Measurements from ENCODE around the gene GMNN.
"Not testable (repeated sequence)": the region's sequence is repeated elsewhere in the genome, so short reads cannot be mapped to it uniquely, and the experiment has no call there.

GMNN gene

GRCh38 chr6:24763578-24763977 lies 11.2 kb upstream of the GMNN start:
- DNase-seq, result no peak

GRCh38 chr6:24764833-24765828 lies 9.6 kb upstream of the GMNN start:
- not testable (repeated sequence) for DNase-seq

- not testable (repeated sequence) for DNase-seq
Observed at GRCh38 chr6:24765968-24766367, 8.8 kb upstream of the GMNN start.

- DNase-seq, result no peak
Observed at GRCh38 chr6:24766680-24767462, 7.9 kb upstream of the GMNN start.

GRCh38 chr6:24768361-24768760 lies 6.4 kb upstream of the GMNN start:
- DNase-seq, result no peak

- no peak for DNase-seq
Observed at GRCh38 chr6:24775520-24776058, 852 bp downstream of the GMNN start.

- DNase-seq, result no peak
Observed at GRCh38 chr6:24777227-24777626, 2.5 kb downstream of the GMNN start.

GRCh38 chr6:24778121-24778520 lies 3.4 kb downstream of the GMNN start:
- DNase-seq, result no peak

GRCh38 chr6:24778878-24779277 lies 4.1 kb downstream of the GMNN start:
- no peak for DNase-seq

- no peak for DNase-seq
Observed at GRCh38 chr6:24779416-24780016, 4.8 kb downstream of the GMNN start.

GRCh38 chr6:24780206-24780605 lies 5.5 kb downstream of the GMNN start:
- DNase-seq, result no peak

GRCh38 chr6:24788031-24788665 lies 13.4 kb downstream of the GMNN start:
- no peak for DNase-seq

- no peak for DNase-seq
Observed at GRCh38 chr6:24795106-24795505, 20.4 kb downstream of the GMNN start.

- no peak for DNase-seq
Observed at GRCh38 chr6:24796616-24797290, 22.0 kb downstream of the GMNN start.

GRCh38 chr6:24797596-24798216 lies 23.0 kb downstream of the GMNN start:
- no peak for DNase-seq

GRCh38 chr6:24798740-24799540 lies 24.2 kb downstream of the GMNN start, which contains the start of gene ARMH2:
Gene ARMH2 (minus strand): TSS chr6:24798917. CDS start chr6:24798857, 60 bp downstream.
- no peak for DNase-seq

GRCh38 chr6:24799541-24799915 lies 24.8 kb downstream of the GMNN start:
- no peak for DNase-seq

GRCh38 chr6:24802271-24803059 lies 27.7 kb downstream of the GMNN start:
- DNase-seq, result no peak

GRCh38 chr6:24807584-24807983 lies 32.8 kb downstream of the GMNN start:
- no peak for DNase-seq

- no peak for DNase-seq
Observed at GRCh38 chr6:24809728-24810127, 35.0 kb downstream of the GMNN start.
